HK-2 (cell line): ENCODE data around the gene PDZD2.
"Not testable (repeated sequence)": the region's sequence is repeated elsewhere in the genome, so short reads cannot be mapped to it uniquely, and the experiment has no call there.

Experiments used
- DNase-seq: peaks from one replicate; pipeline ENCODE4 v3.0.0-alpha.2; 2018; ENCODE audit not compliant: unreplicated experiment

The PDZD2 gene

GRCh38 chr5:31934156-31934555, 295.2 kb downstream of the PDZD2 start:
- DNase-seq, result no peak

DNA sequence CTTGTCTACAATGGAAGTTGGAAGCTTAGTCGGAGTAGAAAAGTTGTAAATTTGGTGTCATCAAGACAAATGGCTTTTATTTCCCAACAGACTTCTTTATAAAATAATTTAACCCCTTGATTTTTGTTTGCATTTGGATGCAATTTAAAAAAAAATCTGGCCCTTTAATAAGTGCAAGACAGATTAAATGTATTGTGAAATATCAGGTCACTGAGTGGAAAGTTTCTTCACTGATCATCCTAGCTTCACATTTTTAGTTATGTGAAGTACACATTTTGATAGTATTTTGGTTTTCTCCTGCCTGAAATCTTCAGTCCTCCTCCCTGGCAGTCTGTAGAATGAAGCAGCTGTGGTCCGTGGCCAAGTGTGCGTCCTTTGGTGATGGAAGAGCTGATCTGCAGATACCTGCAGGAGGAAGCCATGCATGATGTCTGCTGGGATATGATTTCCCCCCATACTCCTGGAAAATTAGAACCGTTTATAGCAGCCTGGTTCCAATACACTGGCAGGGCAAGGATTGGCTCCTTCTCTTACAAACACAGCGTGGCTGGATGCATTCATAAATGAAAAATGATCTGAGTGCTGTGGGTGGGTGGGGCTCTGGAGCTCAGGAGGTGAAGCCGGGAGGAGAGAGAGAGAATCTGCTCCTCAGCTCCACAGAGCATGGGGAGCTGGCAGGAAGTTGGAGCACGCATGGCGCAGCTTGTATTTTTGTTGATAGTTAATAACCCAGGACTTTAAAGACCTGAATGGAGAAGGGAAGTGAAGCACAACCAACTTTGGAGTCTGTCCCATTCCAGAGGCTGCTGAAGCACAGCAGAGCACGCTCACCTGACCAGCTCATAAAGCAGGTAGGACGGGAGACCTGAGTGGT, 296.8 kb downstream of the PDZD2 start:
- no peak for DNase-seq

DNA sequence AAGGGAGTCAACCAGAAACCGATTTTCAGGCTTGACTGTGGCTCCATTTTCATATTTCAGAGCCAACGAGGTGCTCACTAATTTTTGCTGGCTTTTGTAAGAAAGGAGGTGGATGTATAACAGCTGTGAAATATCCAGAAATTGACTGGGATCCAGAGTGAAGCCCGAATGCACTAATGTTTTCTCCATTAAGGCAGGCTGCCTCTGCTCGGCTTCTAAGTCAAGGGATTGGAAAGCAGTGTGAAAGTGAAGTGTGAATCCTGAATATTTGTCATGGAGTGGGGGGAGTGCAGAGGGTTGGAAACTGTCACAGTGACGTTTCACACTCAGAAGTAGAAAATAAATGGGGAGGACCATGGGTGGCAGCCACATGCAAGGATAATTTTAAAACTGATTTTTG, 297.8 kb downstream of the PDZD2 start:
- DNase-seq, result no peak

DNA sequence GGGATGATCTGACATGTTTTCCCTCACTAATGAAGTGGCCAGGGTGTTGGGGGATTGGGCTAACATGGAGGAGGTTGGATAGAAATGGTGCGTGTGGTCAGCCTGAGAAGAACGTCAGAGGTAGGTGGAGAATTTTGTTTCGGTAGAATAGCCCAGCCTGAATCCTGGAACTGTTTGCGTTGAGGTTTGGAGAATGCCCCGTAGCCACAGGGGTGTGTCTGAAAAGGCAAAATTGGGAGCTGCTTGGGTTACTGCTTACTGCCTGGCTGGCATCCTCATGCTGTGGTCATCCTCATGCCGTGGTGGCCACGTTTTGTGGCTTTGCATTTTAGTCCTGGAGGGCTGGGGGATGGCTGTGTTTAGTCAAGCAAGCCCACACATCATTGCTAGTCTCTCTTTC, 298.3 kb downstream of the PDZD2 start:
- no peak for DNase-seq

GRCh38 chr5:31937703-31938102, 298.8 kb downstream of the PDZD2 start:
- DNase-seq, result no peak

- DNase-seq, result no peak
These were observed 300.2 kb downstream of the PDZD2 start for GRCh38 chr5:31939151-31939550.

DNA sequence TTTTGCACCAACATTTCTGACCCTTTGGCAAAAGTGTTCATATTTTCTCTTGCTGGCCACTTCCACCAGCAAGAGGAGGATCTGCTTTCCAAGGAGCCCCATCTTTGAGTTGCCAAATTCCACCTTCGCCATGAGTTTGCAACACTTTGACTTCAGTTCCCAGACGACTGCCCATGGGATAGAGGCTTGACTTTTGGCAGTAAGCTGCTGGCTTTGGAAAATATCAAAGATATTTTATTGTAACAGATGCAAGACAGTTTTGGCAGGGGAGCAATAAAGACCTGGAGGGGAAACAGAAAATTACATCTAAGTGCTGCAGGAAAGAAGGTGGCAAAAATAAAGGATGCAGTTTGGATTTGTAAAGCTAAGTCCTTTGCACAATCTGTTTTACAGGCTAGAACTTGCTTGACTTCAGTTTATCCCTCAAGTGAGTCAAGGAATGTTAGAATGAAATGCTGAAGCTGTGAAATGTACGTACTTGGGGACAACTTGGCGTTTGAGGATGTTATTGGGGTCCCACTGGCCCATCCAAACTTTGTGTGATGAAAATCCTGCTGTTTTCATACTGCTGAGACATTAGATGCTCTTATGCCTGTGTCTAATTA, 302.3 kb downstream of the PDZD2 start:
- DNase-seq, result no peak

GRCh38 chr5:31942546-31942945, 303.6 kb downstream of the PDZD2 start:
- DNase-seq, result no peak

- no peak for DNase-seq
These were observed 305.9 kb downstream of the PDZD2 start for GRCh38 chr5:31944684-31945445.

GRCh38 chr5:31948006-31948405, 309.1 kb downstream of the PDZD2 start:
- DNase-seq, result no peak

DNA sequence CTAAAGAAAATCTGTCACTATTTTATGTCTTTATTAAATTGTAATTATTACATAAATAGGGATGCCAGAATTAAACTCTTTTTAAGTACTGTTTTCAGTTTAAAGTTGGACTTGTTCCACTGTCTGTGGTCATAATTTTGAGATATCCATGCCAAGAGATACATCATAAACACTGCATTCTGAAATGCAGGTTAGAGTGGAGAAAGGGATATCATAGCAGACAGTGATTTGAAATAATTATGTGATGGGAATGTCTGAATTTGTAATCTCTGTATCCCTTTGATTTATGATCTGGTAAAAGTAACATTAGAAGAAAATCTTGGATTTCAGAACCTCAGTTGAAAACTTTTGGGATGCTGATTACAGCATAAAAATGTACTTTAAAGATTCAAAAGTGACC, 313.1 kb downstream of the PDZD2 start:
- no peak for DNase-seq

DNA sequence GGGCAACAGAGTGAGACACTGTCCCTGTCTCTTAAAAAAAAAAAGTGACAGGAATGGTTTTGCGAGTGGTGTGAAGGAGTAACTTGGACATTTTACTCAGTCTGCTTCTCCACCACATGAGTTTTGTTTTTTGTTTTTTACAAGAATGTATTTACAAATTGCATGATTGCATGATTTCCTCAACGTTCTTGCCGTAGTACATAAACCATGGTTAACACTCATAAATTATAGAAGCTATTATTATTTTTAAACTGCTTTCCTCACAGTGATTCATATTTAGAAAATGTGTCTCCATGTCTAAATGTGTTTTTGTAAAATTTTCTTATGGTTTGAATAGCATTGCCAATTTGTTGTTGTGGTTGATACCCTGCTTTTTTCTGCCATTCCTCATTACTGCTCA, 315.2 kb downstream of the PDZD2 start:
- no peak for DNase-seq

GRCh38 chr5:31957151-31957550, 318.2 kb downstream of the PDZD2 start:
- DNase-seq, result no peak

GRCh38 chr5:31962351-31962751, 323.4 kb downstream of the PDZD2 start:
- no peak for DNase-seq

- no peak for DNase-seq
These were observed 324.0 kb downstream of the PDZD2 start for GRCh38 chr5:31962871-31963307.

DNA sequence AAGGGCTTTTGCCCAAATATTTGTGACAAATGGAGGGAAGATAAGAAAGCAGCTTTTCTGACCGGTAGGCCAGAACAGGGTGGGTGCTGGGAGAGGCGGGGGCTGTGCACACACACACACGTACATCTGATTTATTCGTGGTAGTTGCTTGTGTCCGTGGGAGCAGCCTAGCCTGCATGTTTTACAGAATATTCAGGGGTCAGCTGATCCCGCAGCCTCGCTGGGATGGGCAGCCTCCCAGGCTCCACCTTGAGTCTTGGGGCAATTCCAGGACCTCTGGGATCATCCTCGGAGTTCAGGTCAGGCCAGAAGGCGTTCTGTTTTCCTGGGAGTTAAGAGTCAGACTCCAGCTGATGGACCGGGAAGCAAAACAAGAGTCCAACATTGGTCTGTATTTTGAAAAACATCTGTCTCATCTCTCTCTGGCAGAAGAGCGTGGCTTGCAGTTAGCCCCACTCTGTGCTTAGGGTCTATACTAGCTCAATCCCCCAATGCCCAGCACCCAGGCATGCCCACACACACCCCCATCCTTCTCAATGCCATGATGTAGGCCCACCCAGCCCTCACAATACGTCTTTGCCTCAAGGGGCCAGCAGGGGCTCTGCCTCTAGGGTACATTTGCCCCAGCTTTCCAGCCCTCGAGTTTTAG, 324.6 kb downstream of the PDZD2 start:
- DNase-seq, result no peak

DNA sequence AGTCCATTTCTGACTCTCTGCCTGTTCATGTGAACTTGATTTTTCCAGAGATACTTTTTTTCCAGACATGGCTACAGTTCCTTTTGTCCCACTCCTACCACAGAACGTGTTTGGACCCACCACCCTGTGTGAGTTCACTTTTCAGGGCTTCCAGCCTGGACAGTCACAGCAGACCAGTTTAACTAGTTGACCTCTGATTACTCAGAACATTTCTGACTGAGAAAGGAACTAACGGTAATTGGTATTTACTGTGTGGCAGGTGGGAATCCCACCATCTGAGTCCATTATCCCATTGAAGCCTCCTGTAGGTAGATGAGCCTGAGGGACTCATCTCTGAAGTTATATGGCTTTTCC, 325.1 kb downstream of the PDZD2 start:
- DNase-seq, result no peak

DNA sequence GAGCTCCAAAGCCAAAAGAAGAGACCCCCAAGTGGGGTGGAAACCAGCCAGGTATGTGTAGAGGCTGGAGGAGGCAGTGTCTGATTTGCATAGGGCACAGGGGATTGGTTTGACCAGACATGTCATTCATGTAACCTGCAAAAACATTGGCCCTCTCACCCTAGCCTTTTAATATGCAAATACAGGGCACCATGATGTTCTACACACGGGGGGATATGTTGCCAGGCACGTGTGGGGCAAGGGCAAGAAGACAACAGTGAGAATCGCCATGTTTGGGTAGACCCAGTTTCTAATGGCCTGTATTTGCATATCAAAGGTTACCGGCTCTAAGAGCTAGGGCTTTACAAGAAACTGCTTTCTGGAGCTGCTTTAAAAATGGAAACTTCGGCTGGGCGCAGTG, 326.3 kb downstream of the PDZD2 start:
- no peak for DNase-seq

- no peak for DNase-seq
These were observed 328.0 kb downstream of the PDZD2 start for GRCh38 chr5:31966936-31967335.

DNA sequence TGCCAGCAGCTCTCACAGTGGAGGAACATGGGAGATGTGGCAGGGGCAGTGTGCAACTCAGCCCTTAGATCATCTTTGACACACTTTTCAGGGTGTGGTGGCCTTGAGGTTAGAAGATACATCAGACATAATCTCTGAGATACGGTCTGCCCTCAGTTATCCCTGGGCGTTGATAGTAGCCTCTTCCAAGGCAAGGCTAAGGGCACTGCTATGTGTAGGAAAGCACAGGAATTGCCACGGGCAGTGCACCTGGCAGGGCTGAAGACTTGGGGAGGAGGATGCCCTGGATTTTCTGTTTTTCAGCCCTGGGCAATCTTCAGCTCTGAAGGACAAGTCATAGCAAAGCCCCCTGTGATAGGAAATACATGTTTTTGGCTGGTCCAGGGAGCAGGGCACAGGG, 328.5 kb downstream of the PDZD2 start:
- no peak for DNase-seq

DNA sequence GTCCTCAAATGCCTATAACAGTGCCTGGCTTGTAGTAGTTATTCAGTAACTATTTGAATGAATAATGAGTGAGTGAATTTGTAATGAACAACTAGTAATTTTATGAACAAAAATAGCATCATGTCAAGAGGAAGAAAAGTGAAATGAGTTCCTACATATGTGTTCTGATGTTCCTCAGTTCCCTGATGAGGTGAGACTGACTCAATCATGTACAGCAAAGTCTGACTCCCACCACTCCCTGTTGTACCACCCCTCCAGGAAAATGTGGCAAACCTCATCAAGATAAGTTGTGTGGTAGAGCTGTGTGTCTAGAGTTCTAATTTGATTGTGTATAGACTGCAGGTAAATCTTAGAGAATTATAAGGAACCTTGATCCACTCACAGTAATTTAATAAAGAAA, 333.6 kb downstream of the PDZD2 start:
- no peak for DNase-seq

DNA sequence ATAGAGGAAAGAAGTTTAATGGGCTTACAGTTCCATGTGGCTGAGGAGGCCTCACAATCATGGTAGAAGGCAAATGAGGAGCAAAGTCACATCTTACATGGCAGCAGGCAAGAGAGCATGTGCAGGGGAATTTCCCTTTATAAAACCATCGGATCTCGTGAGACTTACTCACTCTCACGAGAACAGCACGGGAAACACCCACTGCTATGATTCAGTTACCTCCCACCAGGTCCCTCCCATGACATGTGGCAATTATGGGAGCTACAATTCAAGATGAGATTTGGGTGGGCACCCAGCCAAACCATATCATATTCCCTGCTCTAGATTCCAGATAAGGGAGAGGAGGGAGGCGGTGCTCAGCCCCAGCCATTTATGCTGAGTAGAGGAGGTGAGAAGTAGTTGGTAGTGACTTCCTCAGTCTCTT, 336.3 kb downstream of the PDZD2 start:
- not testable (repeated sequence) for DNase-seq
